DOHH2 (cell line): ENCODE measurements around the gene CRADD.
"Not testable (repeated sequence)": the region's sequence is repeated elsewhere in the genome, so short reads cannot be mapped to it uniquely, and the experiment has no call there.

Source experiments
- H3F3A ChIP-seq: fragments of 200-600 bp; sonication (generic), shearing (Covaris generic); 2 replicates; pipeline ENCODE4 v1.6.0; 2016; ENCODE audit warnings: antibody characterized with exemption, mild to moderate bottlenecking; ENCODE audit not compliant: control insufficient read depth, insufficient read depth
- H3K27ac ChIP-seq: fragments of 200-600 bp; sonication (generic); 2 replicates; pipeline ENCODE4 v1.5.1; 2014; ENCODE audit warnings: low read depth, mild to moderate bottlenecking, low read length, moderate library complexity
- H3K27me3 ChIP-seq: fragments of 200-600 bp; sonication (generic); 2 replicates; pipeline ENCODE4 v1.6.1; 2014; ENCODE audit warnings: mild to moderate bottlenecking, low read length, mixed read lengths; ENCODE audit not compliant: control insufficient read depth
- H3K36me3 ChIP-seq: fragments of 200-600 bp; sonication (generic); 2 replicates; pipeline ENCODE4 v1.6.1; 2014; ENCODE audit warnings: mild to moderate bottlenecking, low read length, moderate library complexity, mixed read lengths; ENCODE audit not compliant: control insufficient read depth
- H3K4me1 ChIP-seq: fragments of 200-600 bp; sonication (generic); 2 replicates; pipeline ENCODE4 v1.6.1; 2014; ENCODE audit warnings: mild to moderate bottlenecking, low read length, mixed read lengths; ENCODE audit not compliant: control insufficient read depth
- H3K4me2 ChIP-seq: fragments of 200-600 bp; sonication (generic); 2 replicates; pipeline ENCODE4 v1.6.0; 2014; ENCODE audit warnings: mild to moderate bottlenecking, low read length, moderate library complexity
- H3K4me3 ChIP-seq: fragments of 200-600 bp; sonication (generic); 2 replicates; pipeline ENCODE4 v1.5.1; 2014; ENCODE audit warnings: mild to moderate bottlenecking, low read length, mixed read lengths
- H3K79me2 ChIP-seq: fragments of 200-600 bp; sonication (generic); 2 replicates; pipeline ENCODE4 v1.6.1; 2014; ENCODE audit warnings: mild to moderate bottlenecking, low read length, mixed read lengths; ENCODE audit not compliant: control insufficient read depth
- H3K9me2 ChIP-seq: fragments of 200-600 bp; sonication (generic); replicated peaks from 2 replicates; pipeline ENCODE4 v1.6.1; 2014; ENCODE audit warnings: mild to moderate bottlenecking, low read length, mixed read lengths; ENCODE audit not compliant: control insufficient read depth
- H3K9me3 ChIP-seq: fragments of 200-600 bp; sonication (generic); 2 replicates; pipeline ENCODE4 v1.6.1; 2014; ENCODE audit warnings: antibody characterized with exemption, low read length, mixed read lengths; ENCODE audit not compliant: control insufficient read depth, insufficient read depth
- H4K20me1 ChIP-seq: fragments of 200-600 bp; sonication (generic); 2 replicates; pipeline ENCODE4 v1.6.0; 2014; ENCODE audit warnings: low read depth, mild to moderate bottlenecking, antibody characterized with exemption, low read length, moderate library complexity; ENCODE audit not compliant: control insufficient read depth, insufficient read depth
- CTCF ChIP-seq: fragments of 200-600 bp; sonication (generic); IDR thresholded peaks from one replicate; pipeline ENCODE4 v1.5.1; 2014; ENCODE audit warnings: antibody characterized with exemption, mild to moderate bottlenecking, low read depth, low read length; ENCODE audit not compliant: poor library complexity, severe bottlenecking
- EZH2phosphoT487 ChIP-seq: fragments of 200-600 bp; sonication (generic); IDR thresholded peaks from 2 replicates; pipeline ENCODE4 v1.6.1; 2017; ENCODE audit warnings: borderline replicate concordance, mild to moderate bottlenecking, antibody characterized with exemption, low read length, moderate library complexity, mixed read lengths

CRADD gene

GRCh38 chr12:93884794-93885460 is 207.8 kb downstream of the CRADD start:
- H3K79me2 ChIP-seq, result no peaks in the 10 kb centered on the region
- no peak overlapping the region for H3K4me3 ChIP-seq
- H3F3A ChIP-seq, result no peaks in the 10 kb centered on the region
- no peaks in the 10 kb centered on the region for H4K20me1 ChIP-seq
- H3K27me3 ChIP-seq, result no peaks in the 10 kb centered on the region
- no peaks in the 10 kb centered on the region for H3K36me3 ChIP-seq
- TF ChIP-seq EZH2phosphoT487, result no peak
- TF ChIP-seq CTCF, result no peak
- H3K27ac ChIP-seq, result no peak overlapping the region
- H3K4me1 ChIP-seq, result no peaks in the 10 kb centered on the region
- no peaks in the 10 kb centered on the region for H3K9me3 ChIP-seq
- H3K9me2 ChIP-seq, result no peaks in the 10 kb centered on the region
- no peak overlapping the region for H3K4me2 ChIP-seq

GRCh38 chr12:93885973-93886532 is 208.9 kb downstream of the CRADD start:
- not testable (repeated sequence) for H3K27ac ChIP-seq, H3K4me2 ChIP-seq, H3K9me3 ChIP-seq

DNA sequence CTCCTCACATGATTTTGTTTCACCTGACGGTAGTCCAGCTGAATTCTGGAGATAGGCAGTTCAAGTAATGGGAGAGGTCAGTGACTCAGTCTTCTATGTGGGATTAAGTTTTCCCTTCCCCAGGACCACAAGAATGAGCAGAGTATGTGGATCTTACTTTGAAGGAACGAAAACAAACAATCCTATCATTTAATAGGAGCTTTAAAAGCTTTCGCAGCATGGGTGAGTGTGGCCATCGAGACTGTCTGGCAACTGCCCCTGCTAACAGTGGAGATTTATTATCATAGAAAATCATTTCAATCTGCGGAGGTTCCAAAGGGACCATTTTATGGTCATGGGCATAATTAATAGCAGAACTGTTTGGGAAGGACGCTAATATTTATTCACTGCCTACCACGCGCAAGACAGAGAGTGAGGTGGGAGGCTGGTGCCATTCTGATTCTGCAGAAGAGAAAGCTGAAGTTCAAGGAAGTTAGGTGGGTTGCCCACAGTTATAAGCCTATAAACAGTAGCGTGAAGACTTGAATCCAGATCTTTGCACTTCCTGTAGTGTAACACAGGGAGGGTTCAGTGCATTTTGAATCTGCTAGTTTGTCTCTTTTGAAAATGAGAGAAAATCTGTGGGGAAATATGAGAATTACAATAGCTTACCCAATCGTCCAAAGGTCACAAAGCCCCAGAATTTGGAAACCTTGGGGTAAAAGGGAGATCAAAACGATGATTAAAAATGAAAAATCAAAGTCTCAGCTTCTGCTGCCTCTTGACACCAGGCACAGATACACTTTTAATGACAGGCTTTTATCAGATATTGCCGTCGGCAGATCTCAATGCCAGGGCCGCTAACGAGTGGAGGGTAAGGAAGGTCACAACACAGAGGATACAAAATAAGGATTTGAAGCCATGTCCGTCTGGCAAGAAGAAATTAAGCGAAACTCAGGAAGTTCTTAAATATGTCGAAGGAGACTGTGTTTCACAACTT is 209.6 kb downstream of the CRADD start:
- Histone ChIP-seq H3K27me3 (no peaks in the 10 kb centered on the region), H3K4me3 (no peak overlapping the region), H4K20me1 (no peaks in the 10 kb centered on the region), H3K4me1 (no peaks in the 10 kb centered on the region), H3K79me2 (no peaks in the 10 kb centered on the region), H3K27ac (no peak overlapping the region), H3K9me2 (no peaks in the 10 kb centered on the region), H3K36me3 (no peaks in the 10 kb centered on the region), H3F3A (no peaks in the 10 kb centered on the region), H3K9me3 (no peaks in the 10 kb centered on the region), H3K4me2 (no peak overlapping the region)
- TF ChIP-seq EZH2phosphoT487, result no peak
- TF ChIP-seq CTCF, result no peak

More at GRCh38 chr12:93885973-93886532, 208.9 kb downstream of the CRADD start:
- not testable (repeated sequence) for H3K79me2 ChIP-seq, H3K9me2 ChIP-seq, H3F3A ChIP-seq, H3K36me3 ChIP-seq, H4K20me1 ChIP-seq, H3K4me1 ChIP-seq, H3K4me3 ChIP-seq, H3K27me3 ChIP-seq
